Progenitor cell of endocrine pancreas (in vitro differentiated cells): ENCODE results near the gene NANS. TPM values are rescaled to one million over a fixed set of nuclear protein-coding genes. Genes with fewer than 3 reads are reported as not detected.

Experiments
- DNase-seq: peaks from one replicate; pipeline ENCODE4 v3.0.0; 2021; ENCODE audit warnings: low spot score; ENCODE audit not compliant: unreplicated experiment
- H3K27ac Mint-ChIP-seq: 2 replicates; pipeline ENCODE4 v1.8.0; 2021; ENCODE audit warnings: mild to moderate bottlenecking, moderate library complexity, mixed read lengths
- H3K27me3 Mint-ChIP-seq: 2 replicates; pipeline ENCODE4 v1.8.0; 2021; ENCODE audit warnings: mixed read lengths
- H3K36me3 Mint-ChIP-seq: 2 replicates; pipeline ENCODE4 v1.8.0; 2022; ENCODE audit warnings: mixed read lengths; ENCODE audit not compliant: insufficient read depth
- H3K4me1 Mint-ChIP-seq: 2 replicates; pipeline ENCODE4 v1.8.0; 2021; ENCODE audit warnings: low read depth, mixed read lengths
- H3K4me3 Mint-ChIP-seq: 2 replicates; pipeline ENCODE4 v1.8.0; 2021; ENCODE audit warnings: low read depth, mild to moderate bottlenecking, moderate library complexity, mixed read lengths
- H3K9me3 Mint-ChIP-seq: 2 replicates; pipeline ENCODE4 v1.8.0; 2021; ENCODE audit warnings: low read depth, mixed read lengths
- total RNA-seq: library from RNA; stranded (reverse); gene quantifications from 2 replicates; pipeline ENCODE4 v1.2.1, GENCODE V29; 2021
- TF ChIP-seq, protein P1 (sequence below): fragments of 200-600 bp; sonication (generic); IDR thresholded peaks from one replicate; pipeline ENCODE4 v1.5.0; 2021; ENCODE audit warnings: antibody characterized with exemption, mild to moderate bottlenecking; ENCODE audit not compliant: unreplicated experiment

The NANS gene
- total RNA-seq, 1 donor from 2014 or later: 31.9 TPM

DNA sequence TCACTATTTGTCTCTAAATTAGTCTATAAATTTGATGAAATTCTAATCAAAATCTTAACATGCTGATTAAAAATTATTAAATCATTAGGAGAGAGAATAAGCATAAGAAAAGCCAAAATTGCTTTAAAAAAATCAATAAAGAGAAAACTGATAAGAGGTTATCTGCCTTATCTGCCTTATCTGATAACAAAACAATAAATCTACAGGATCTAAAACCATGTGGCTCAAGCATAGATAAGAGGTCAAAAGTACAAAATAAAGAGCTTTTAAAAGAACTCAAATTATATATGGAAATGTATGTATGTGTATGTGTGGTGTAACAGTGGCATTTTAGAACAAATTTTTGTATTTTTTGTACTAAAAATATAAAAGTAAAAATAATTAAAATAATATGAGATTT lies 43.9 kb downstream of the NANS start:
- H3K9me3 Mint-ChIP-seq: no peaks in the 10 kb centered on the region
- TF ChIP-seq, protein P1, sequence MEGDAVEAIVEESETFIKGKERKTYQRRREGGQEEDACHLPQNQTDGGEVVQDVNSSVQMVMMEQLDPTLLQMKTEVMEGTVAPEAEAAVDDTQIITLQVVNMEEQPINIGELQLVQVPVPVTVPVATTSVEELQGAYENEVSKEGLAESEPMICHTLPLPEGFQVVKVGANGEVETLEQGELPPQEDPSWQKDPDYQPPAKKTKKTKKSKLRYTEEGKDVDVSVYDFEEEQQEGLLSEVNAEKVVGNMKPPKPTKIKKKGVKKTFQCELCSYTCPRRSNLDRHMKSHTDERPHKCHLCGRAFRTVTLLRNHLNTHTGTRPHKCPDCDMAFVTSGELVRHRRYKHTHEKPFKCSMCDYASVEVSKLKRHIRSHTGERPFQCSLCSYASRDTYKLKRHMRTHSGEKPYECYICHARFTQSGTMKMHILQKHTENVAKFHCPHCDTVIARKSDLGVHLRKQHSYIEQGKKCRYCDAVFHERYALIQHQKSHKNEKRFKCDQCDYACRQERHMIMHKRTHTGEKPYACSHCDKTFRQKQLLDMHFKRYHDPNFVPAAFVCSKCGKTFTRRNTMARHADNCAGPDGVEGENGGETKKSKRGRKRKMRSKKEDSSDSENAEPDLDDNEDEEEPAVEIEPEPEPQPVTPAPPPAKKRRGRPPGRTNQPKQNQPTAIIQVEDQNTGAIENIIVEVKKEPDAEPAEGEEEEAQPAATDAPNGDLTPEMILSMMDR: no peak

DNA sequence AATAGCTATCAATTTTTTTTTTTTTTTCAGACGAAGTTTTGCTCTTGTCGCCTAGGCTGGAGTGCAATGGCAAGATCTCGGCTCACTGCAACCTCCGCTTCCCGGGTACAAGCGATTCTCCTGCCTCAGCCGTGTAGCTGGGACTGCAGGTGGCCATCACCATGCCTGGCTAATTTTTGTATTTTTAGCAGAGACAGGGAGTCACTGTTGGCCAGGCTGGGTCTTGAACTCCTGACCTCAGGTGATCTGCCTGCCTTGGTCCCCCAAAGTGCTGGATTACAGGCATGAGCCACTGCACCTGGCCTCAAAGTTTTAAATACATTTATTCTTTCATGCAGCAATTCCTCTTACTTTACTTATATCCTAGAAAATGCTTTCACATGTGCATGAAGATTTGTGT lies 44.9 kb downstream of the NANS start:
- Mint-ChIP-seq H3K27me3 (no peaks in the 10 kb centered on the region), H3K36me3 (no peaks in the 10 kb centered on the region), H3K4me1 (peaks cover 9% of the 10 kb centered on the region), H3K9me3 (no peaks in the 10 kb centered on the region), H3K4me3 (no peak overlapping the region), H3K27ac (no peak overlapping the region)
- no peak for DNase-seq
- TF ChIP-seq, protein P1: no peak

More for the DNA sequence above, 43.9 kb downstream of the NANS start:
- no peak for DNase-seq
- H3K4me3 Mint-ChIP-seq: no peak overlapping the region
- H3K27ac Mint-ChIP-seq: no peak overlapping the region
- no peaks in the 10 kb centered on the region for H3K27me3 Mint-ChIP-seq
- peaks cover 9% of the 10 kb centered on the region for H3K4me1 Mint-ChIP-seq
- no peaks in the 10 kb centered on the region for H3K36me3 Mint-ChIP-seq

DNA sequence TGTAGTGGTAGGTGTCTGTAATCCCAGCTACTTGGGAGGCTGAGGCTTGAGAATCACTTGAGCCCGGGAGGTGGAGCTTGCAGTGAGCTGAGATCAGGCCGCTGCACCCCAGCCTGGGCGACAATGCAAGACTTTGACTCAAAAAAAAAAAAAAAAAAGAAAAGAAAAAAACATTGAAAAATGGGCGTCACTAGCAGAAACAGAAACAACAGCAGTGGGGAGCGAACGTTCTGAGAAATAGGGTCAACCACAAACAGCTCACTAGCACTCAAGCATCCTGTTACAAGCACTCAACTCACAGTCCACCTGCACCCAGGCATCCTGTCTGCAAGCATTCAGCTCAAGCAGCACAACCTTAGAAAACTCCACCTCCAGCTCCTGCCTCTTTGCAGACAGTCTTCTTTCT lies 45.3 kb downstream of the NANS start:
- Mint-ChIP-seq H3K36me3 (no peaks in the 10 kb centered on the region), H3K4me3 (no peak overlapping the region), H3K27ac (no peak overlapping the region), H3K9me3 (no peaks in the 10 kb centered on the region), H3K4me1 (peaks cover 9% of the 10 kb centered on the region), H3K27me3 (no peaks in the 10 kb centered on the region)
- DNase-seq: no peak
- TF ChIP-seq, protein P1: no peak

DNA sequence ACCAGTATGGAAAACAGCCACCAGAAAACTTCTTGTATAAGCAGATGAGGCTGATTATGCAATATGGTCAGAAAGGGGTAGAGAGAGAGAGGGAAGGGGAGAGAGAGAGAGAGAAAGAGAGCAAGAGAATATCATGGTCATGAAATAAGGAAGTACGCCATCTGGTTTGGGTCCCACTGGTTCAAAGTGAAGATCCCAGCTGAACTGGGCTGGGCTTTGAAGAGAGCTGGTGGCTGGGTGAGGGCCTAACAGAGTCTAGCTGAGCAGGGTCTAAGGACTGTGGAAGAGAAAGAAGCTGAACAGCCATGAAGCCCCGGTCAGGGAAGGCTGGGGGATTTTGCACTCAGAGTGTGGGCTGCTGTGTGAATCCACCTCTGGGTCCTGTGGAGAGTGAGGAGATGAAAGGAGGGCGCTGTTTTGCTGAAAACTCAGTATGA lies 47.9 kb downstream of the NANS start:
- TF ChIP-seq, protein P1: no peak
- Mint-ChIP-seq H3K27ac (no peak overlapping the region), H3K9me3 (no peaks in the 10 kb centered on the region), H3K4me1 (peaks cover 4% of the 10 kb centered on the region), H3K27me3 (no peaks in the 10 kb centered on the region), H3K4me3 (no peak overlapping the region), H3K36me3 (no peaks in the 10 kb centered on the region)
- DNase-seq: no peak

DNA sequence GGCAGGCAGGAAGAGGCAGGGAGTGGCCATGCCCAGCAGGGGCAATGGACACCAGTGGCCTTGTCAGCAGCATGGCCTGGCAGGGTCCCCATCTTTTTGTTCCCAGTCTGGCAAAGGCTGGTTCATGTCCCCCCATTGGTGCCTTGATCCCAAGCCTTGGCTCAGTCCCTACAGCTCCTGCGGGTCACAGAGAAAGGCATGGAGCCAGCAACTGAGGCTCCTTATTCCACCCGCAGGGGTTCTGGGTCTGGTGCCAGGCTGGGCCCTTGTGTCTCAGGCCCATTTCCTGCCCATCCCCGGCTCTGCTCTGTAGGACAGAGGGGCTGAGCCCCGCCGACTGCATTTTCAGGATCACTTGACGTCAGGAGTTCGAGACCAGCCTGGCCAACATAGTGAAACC lies 48.5 kb downstream of the NANS start:
- Mint-ChIP-seq H3K4me3 (no peak overlapping the region), H3K27me3 (no peaks in the 10 kb centered on the region), H3K4me1 (peaks cover 2% of the 10 kb centered on the region), H3K9me3 (no peaks in the 10 kb centered on the region), H3K36me3 (no peaks in the 10 kb centered on the region), H3K27ac (no peak overlapping the region)
- DNase-seq: no peak
- TF ChIP-seq, protein P1: no peak
